ENCODE results near the gene PCDH9. TPM values are rescaled to one million over a fixed set of nuclear protein-coding genes. Genes with fewer than 3 reads are reported as not detected.

Gene PCDH9
- total RNA-seq, 1 experiment from 2014 or later, result 10.1 TPM

DNA sequence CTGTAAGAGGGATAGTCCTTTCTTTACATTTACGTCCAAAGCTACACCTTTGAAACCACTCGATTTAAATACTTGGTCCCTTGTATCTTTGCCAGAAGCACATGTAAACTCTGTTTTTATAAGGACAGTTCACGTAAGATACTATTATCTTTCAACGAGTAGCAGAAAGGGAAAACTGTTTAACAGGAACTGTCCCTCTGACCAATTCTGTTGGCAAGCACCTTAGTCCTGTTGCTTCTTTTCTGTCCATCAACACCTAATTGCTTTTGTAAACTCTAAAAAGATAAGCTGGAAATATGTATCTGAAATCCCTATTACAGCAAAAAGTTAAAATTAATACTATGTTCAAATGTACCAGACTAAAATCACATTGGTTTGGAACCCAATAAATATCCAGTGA is 37.4 kb downstream of the PCDH9 start:
- Mint-ChIP-seq H3K27me3 (ENCODE audit: insufficient read depth, unreplicated experiment) (no peaks in the 10 kb centered on the region), H3K4me3 (ENCODE audit: unreplicated experiment) (no peak overlapping the region), H3K4me1 (ENCODE audit: insufficient read depth, unreplicated experiment) (no peaks in the 10 kb centered on the region), H3K9me3 (ENCODE audit: unreplicated experiment) (no peaks in the 10 kb centered on the region), H3K36me3 (ENCODE audit: insufficient read depth, unreplicated experiment) (no peaks in the 10 kb centered on the region), H3K27ac (ENCODE audit: low read depth, unreplicated experiment) (no peak overlapping the region)
- POLR2A ChIA-PET, result interaction anchor here (0.7 kb wide), 1 partner anchor 192 kb away, joined by 4 read pairs; no protein-coding TSS in a partner anchor
- DNase-seq (ENCODE audit: unreplicated experiment), result no peak
- TF ChIP-seq, protein P1, sequence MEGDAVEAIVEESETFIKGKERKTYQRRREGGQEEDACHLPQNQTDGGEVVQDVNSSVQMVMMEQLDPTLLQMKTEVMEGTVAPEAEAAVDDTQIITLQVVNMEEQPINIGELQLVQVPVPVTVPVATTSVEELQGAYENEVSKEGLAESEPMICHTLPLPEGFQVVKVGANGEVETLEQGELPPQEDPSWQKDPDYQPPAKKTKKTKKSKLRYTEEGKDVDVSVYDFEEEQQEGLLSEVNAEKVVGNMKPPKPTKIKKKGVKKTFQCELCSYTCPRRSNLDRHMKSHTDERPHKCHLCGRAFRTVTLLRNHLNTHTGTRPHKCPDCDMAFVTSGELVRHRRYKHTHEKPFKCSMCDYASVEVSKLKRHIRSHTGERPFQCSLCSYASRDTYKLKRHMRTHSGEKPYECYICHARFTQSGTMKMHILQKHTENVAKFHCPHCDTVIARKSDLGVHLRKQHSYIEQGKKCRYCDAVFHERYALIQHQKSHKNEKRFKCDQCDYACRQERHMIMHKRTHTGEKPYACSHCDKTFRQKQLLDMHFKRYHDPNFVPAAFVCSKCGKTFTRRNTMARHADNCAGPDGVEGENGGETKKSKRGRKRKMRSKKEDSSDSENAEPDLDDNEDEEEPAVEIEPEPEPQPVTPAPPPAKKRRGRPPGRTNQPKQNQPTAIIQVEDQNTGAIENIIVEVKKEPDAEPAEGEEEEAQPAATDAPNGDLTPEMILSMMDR (IDR thresholded peaks at IDR 0.05; ENCODE audit: unreplicated experiment), result no peak
- CTCF ChIA-PET, result no interaction called here
- intact Hi-C loops (cut with micrococcal nuclease), result no loop called here
- no TSS peak for BruUV-seq (replicated peaks)

DNA sequence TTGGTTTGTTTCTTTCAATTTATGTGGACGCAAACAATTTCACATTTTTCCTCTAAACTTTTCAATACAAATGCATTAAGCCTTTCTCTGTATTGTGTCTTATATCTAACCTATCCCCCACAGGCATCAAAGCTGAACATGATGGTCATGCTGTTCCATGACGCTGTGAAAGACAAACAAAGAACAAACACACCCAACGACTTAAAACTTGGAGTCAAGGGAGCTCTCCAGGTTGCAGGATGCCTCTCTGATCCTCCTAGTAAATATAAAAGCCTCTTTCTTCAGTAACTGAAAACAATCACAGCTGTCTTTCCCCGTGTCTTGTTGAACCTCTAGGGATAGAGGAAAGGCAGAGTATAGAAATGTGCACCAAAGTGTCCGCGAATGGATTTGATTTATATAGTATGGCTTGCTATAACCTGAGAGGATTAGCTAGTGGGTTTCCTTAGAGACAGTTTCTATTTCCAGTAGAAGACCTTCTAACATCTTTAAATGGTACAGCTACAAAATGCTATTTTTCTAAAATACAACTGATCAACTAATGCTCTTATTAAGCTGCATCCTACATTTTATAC is 43.1 kb downstream of the PCDH9 start:
- DNase-seq (ENCODE audit: unreplicated experiment), result no peak
- CTCF ChIA-PET, result interaction anchor here (0.6 kb wide), 1 partner anchor 38 kb away, joined by 3 read pairs; no protein-coding TSS in a partner anchor

DNA sequence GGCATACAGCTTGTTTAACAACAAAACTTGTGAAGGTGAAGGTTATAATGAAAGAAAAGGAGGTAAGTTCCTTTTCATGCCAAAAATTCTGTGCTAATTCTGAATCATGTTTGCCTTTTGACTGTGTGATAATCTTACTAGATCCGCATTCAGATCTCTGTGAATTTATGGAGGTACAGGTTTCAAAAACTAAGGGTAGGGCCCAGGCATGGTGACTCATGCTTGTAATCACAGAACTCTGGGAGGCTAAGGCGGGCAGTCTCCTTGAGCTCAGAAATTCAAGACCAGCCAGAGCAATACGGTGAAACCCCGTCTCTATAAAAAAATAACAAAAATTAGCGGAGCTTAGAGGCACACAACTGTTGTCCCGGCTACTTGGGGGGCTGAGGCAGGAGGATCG is 45.9 kb downstream of the PCDH9 start:
- CTCF ChIA-PET, result no interaction called here
- Mint-ChIP-seq H3K27ac (ENCODE audit: low read depth, unreplicated experiment) (no peak overlapping the region), H3K4me3 (ENCODE audit: unreplicated experiment) (no peak overlapping the region), H3K4me1 (ENCODE audit: insufficient read depth, unreplicated experiment) (no peaks in the 10 kb centered on the region), H3K27me3 (ENCODE audit: insufficient read depth, unreplicated experiment) (no peaks in the 10 kb centered on the region), H3K9me3 (ENCODE audit: unreplicated experiment) (no peaks in the 10 kb centered on the region), H3K36me3 (ENCODE audit: insufficient read depth, unreplicated experiment) (no peaks in the 10 kb centered on the region)
- POLR2A ChIA-PET, result no interaction called here
- TF ChIP-seq, protein P1 (IDR thresholded peaks at IDR 0.05; ENCODE audit: unreplicated experiment), result no peak
- intact Hi-C loops (cut with micrococcal nuclease), result no loop called here
- BruUV-seq (replicated peaks), result no TSS peak
- DNase-seq (ENCODE audit: unreplicated experiment), result peak; percentile 22

More for the DNA sequence above, 43.1 kb downstream of the PCDH9 start:
- BruUV-seq (replicated peaks), result no TSS peak
- Mint-ChIP-seq H3K9me3 (ENCODE audit: unreplicated experiment) (no peaks in the 10 kb centered on the region), H3K27ac (ENCODE audit: low read depth, unreplicated experiment) (no peak overlapping the region), H3K27me3 (ENCODE audit: insufficient read depth, unreplicated experiment) (no peaks in the 10 kb centered on the region), H3K4me1 (ENCODE audit: insufficient read depth, unreplicated experiment) (no peaks in the 10 kb centered on the region), H3K4me3 (ENCODE audit: unreplicated experiment) (no peak overlapping the region), H3K36me3 (ENCODE audit: insufficient read depth, unreplicated experiment) (no peaks in the 10 kb centered on the region)
- POLR2A ChIA-PET, result no interaction called here
- TF ChIP-seq, protein P1 (IDR thresholded peaks at IDR 0.05; ENCODE audit: unreplicated experiment), result no peak
- intact Hi-C loops (cut with micrococcal nuclease), result no loop called here

DNA sequence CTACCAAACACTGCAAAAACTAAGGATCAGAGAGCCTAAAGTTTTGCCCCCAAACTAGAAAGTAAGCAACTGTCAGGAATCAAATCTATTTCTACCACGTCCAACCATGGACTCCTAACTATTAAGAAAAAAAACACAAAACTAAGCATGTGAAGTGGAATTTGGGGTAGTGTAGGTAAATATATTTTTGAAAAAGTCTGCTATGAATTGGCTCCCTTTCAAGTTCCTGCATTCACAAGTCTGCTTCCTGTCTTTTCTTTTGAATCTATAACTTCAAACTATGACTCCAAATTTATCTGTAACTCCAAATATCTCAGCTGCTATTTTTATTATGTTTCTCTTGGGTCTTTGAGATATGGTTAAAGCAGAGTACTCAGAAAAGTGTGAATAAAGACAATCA is 47.0 kb downstream of the PCDH9 start:
- Mint-ChIP-seq H3K4me3 (ENCODE audit: unreplicated experiment) (no peak overlapping the region), H3K27me3 (ENCODE audit: insufficient read depth, unreplicated experiment) (no peaks in the 10 kb centered on the region), H3K9me3 (ENCODE audit: unreplicated experiment) (no peaks in the 10 kb centered on the region), H3K36me3 (ENCODE audit: insufficient read depth, unreplicated experiment) (no peaks in the 10 kb centered on the region), H3K27ac (ENCODE audit: low read depth, unreplicated experiment) (no peak overlapping the region), H3K4me1 (ENCODE audit: insufficient read depth, unreplicated experiment) (no peaks in the 10 kb centered on the region)
- ChIA-PET POLR2A (no interaction called here), CTCF (no interaction called here)
- intact Hi-C loops (cut with micrococcal nuclease), result no loop called here
- no peak for DNase-seq (ENCODE audit: unreplicated experiment)
- TF ChIP-seq, protein P1 (IDR thresholded peaks at IDR 0.05; ENCODE audit: unreplicated experiment), result no peak
- no TSS peak for BruUV-seq (replicated peaks)

Measured in MCF 10A (cell line).